Activated CD8-positive, alpha-beta memory T cell treated with anti-CD3 and anti-CD28 coated beads, Interleukin-2, amount 10 ng/mL, durations not matched to agents 7 days and 5 days (primary cell): Measurements from ENCODE around the gene WASL. TPM values are rescaled to one million over a fixed set of nuclear protein-coding genes. Genes with fewer than 3 reads are reported as not detected.
A peak's percentile ranks its signal among the peaks of the same experiment; 100 is the strongest.

Source experiments
- ATAC-seq: fragments of 150-1000 bp; cut with Tn5 transposase; one replicate; pipeline ENCODE4 v1.10.0; 2021; ENCODE audit warnings: moderate library complexity
- CTCF ChIA-PET: fragments of 350-600 bp; sonication (Branson Sonifier 250); formaldehyde crosslinking; loops from one replicate; lab custom pipeline; 2021; ENCODE audit warnings: antibody characterized with exemption; lab: Charles Lee
- DNase-seq: peaks from one replicate; pipeline ENCODE4 v3.0.0-alpha.2; 2020
- H3K27ac Mint-ChIP-seq: one replicate; pipeline ENCODE4 v1.8.0; 2021; ENCODE audit warnings: mild to moderate bottlenecking, mixed read lengths
- H3K27me3 Mint-ChIP-seq: one replicate; pipeline ENCODE4 v1.8.0; 2021; ENCODE audit warnings: mixed read lengths
- H3K36me3 Mint-ChIP-seq: one replicate; pipeline ENCODE4 v1.8.0; 2021; ENCODE audit warnings: mild to moderate bottlenecking, mixed read lengths
- H3K4me1 Mint-ChIP-seq: one replicate; pipeline ENCODE4 v1.8.0; 2021; ENCODE audit warnings: mixed read lengths
- H3K4me3 Mint-ChIP-seq: one replicate; pipeline ENCODE4 v1.8.0; 2021; ENCODE audit warnings: mild to moderate bottlenecking, moderate library complexity, mixed read lengths
- H3K9me3 Mint-ChIP-seq: one replicate; pipeline ENCODE4 v1.8.0; 2022; ENCODE audit warnings: low read depth, mixed read lengths
- total RNA-seq, 2 experiments: library from RNA; stranded (reverse); gene quantifications; one replicate each; pipeline ENCODE4 v1.2.3, GENCODE V29; 2021

The WASL gene
- total RNA-seq, 2 experiments from 2014 or later = 7.6 to 7.8 TPM

DNA sequence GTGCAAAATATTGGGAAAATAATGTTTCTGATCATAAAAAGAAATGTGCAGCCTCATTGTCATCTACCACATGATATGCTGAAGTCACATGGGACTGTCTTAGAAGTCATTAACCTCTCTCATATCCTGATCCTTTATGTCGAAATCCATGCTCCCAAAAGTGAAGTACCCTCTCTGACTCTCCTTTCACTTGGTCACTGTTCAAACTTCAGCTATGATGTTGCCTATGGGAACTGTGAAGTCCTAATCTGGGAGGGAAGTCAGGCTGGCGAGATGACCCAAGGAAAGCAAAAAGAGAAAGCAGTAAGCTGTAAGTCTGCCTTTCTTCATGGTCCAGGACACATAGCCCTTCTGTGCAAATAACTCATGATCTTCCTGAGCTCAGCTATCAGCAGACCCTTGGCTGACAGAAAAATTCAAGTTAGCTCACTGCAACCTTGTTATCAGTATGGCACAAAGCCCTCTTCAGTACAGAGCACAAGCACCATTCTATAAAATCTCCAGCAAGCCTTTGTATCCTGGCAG lies 29.5 kb downstream of the WASL start:
- peak; percentile 45 for ATAC-seq
- CTCF ChIA-PET = interaction anchor here (0.8 to 1.7 kb wide), 3 partner anchors 10 to 30 kb away, joined by 3 read pairs; partner anchors contain the start of gene WASL
- peak overlapping the region; percentile 48 for H3K4me3 Mint-ChIP-seq

DNA sequence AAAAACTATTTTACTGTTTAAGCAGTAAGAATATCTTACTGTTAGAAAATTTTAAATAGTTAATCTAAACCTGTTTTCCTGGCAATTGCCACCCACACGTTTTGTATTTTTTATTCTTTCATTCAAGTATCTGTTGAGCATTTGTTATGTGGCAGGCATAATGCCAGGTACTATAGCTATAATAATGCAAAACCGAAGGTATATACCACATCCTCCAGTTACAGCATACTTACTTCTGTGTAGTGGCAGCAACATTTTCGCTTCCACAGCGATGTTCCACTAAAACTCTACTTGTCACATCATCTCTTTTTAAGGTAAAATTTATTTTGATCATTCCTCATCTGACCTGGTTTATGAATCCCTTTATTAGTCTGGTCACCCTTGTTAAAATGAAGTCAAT lies 30.0 kb downstream of the WASL start:
- DNase-seq (no peak), ATAC-seq (peak; percentile 68)
- Mint-ChIP-seq H3K36me3 (peaks cover 12% of the 10 kb centered on the region), H3K27me3 (no peaks in the 10 kb centered on the region), H3K4me1 (peaks cover 34% of the 10 kb centered on the region), H3K4me3 (peak overlapping the region; percentile 48), H3K9me3 (no peaks in the 10 kb centered on the region), H3K27ac (peak overlapping the region; percentile 71)
- CTCF ChIA-PET = interaction anchor here (1.0 to 1.7 kb wide), 2 partner anchors 17 to 30 kb away, joined by 3 read pairs; partner anchors contain the start of gene WASL

More for the DNA sequence above, 29.5 kb downstream of the WASL start:
- Mint-ChIP-seq H3K4me1 (peaks cover 36% of the 10 kb centered on the region), H3K9me3 (no peaks in the 10 kb centered on the region), H3K27ac (peak overlapping the region; percentile 71), H3K27me3 (no peaks in the 10 kb centered on the region), H3K36me3 (peaks cover 11% of the 10 kb centered on the region)
- no peak for DNase-seq

DNA sequence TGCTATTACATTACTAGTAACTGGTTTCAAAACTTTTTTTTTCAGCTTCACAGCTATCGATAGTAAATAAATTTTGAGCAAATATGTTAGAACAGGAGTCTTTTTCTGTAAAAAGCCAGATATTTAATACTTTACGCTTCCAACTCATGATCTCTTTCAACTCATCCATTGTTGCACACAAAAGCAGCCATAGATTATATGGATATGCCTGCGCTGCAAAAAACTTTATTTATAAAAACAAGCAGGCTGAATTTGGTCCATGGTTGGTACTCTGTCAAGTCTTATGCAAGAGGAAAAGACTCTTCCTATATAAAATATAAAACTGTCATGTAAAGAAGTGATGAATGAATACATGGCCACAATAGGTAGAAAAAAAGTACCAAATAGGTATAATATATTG lies 31.1 kb downstream of the WASL start:
- H3K4me3 Mint-ChIP-seq = no peak overlapping the region
- peaks cover 42% of the 10 kb centered on the region for H3K4me1 Mint-ChIP-seq
- ATAC-seq (no peak), DNase-seq (no peak)
- H3K27me3 Mint-ChIP-seq = no peaks in the 10 kb centered on the region
- H3K27ac Mint-ChIP-seq = no peak overlapping the region
- peaks cover 14% of the 10 kb centered on the region for H3K36me3 Mint-ChIP-seq
- H3K9me3 Mint-ChIP-seq = no peaks in the 10 kb centered on the region
- CTCF ChIA-PET = interaction anchor here (1.1 to 1.9 kb wide), 3 partner anchors 9 to 27 kb away, joined by 3 to 8 read pairs (median 6); no protein-coding TSS in a partner anchor

DNA sequence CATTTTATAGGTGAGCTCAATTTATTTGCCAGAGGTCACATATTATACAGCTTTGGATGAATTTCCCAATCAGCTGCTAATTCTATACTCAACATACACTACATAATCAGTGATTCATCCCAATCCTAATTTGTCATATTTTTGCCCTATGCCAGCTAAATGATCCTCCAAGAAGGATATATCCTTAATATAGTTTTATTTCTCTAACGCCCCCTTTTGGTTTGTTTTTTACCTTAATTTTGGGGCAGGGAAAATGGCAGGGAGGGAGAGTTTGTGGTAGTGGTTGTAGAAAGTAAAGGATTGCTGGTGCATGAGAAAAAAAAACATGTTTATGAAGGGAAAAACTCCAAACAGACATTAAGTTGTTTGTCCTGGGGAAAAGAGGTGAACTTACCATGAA lies 31.9 kb downstream of the WASL start:
- Mint-ChIP-seq H3K36me3 (peaks cover 14% of the 10 kb centered on the region), H3K27ac (no peak overlapping the region), H3K9me3 (no peaks in the 10 kb centered on the region), H3K27me3 (no peaks in the 10 kb centered on the region), H3K4me3 (no peak overlapping the region), H3K4me1 (peaks cover 49% of the 10 kb centered on the region)
- DNase-seq = no peak
- ATAC-seq = no peak
- CTCF ChIA-PET = interaction anchor here (0.7 to 1.9 kb wide), 5 partner anchors 8 to 26 kb away, joined by 3 to 8 read pairs (median 5); no protein-coding TSS in a partner anchor

DNA sequence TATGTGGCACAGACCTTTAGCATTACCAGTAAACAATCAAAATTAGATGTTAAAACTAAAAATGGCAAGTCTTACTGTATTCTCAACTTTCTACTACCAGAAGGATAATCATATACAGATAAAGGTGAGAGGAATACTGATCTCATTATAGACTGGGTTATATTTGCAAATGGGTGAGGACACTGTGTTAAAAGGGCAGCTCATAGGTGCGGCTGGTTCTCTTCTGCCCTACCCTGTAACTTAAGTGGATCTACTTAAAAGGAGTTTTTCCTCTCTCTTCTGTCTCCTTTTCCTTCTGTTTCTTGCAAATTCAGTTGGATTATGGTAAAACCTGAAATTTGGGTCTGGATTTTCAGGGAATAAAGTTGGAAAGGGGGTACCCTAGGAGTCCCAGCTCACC lies 33.0 kb downstream of the WASL start:
- Mint-ChIP-seq H3K36me3 (peaks cover 12% of the 10 kb centered on the region), H3K4me3 (no peak overlapping the region), H3K27me3 (no peaks in the 10 kb centered on the region), H3K27ac (no peak overlapping the region), H3K4me1 (peaks cover 55% of the 10 kb centered on the region), H3K9me3 (no peaks in the 10 kb centered on the region)
- CTCF ChIA-PET = no interaction called here
- DNase-seq (no peak), ATAC-seq (no peak)

DNA sequence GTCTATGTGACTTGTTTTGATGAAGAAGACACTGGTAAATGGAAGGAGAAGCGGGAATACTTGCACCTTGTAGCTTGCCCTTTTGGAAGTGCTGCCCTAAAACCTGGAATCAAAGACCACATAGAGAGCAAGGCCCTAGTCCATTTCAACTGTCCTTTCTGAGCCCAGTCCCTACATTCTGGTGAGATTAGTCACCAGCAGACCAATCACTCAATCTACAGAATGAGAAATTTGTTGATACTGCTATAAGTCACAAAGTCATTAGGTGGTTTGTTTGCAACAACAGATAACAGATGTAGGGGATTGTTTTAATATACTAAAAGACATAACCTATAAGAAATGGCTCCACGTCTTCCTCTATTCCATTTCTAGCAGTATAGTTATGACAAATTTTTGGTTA lies 33.6 kb downstream of the WASL start:
- no peak overlapping the region for H3K4me3 Mint-ChIP-seq
- no peak overlapping the region for H3K27ac Mint-ChIP-seq
- DNase-seq = no peak
- CTCF ChIA-PET = no interaction called here
- H3K4me1 Mint-ChIP-seq = peaks cover 58% of the 10 kb centered on the region
- ATAC-seq = no peak
- H3K36me3 Mint-ChIP-seq = peaks cover 12% of the 10 kb centered on the region
- H3K27me3 Mint-ChIP-seq = no peaks in the 10 kb centered on the region
- no peaks in the 10 kb centered on the region for H3K9me3 Mint-ChIP-seq

DNA sequence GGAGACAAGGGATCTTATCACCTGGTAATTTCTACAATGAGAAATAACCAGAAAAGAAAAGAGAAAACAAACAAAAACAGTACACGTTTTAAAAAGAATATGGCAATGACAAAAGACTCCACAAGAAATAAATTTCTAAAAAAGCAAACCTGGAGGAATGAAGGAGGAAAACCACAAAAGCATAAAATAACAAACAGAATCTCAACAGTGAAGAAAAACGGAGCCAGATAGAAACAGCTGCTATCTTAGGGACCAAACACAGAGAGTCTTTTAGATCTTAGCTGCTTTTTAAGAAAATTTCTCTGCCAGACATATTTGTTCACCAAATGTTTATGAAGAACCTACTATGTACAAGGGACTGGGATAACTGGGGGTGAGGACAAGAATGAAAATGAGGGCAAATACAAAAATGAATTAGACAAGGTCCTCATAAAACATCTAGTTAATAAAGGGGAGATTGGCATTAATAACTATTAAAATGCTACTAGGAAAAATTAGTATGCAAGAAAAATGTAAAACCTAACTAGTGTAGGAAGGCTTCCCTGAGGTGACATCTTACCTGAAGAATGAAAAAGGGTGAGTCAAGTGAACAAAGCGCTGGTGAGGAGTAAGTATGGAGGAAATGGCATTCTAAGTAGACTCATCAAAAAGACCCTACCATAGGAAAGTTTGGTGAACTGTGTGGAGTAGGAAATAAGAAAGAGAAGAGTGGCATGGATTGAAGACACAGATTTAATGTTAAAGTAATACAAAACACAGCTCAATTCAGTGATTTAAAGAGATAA lies 34.3 kb downstream of the WASL start:
- CTCF ChIA-PET = interaction anchor here (1.0 kb wide), 1 partner anchor 11 kb away, joined by 3 read pairs; no protein-coding TSS in a partner anchor
- Mint-ChIP-seq H3K4me1 (peaks cover 56% of the 10 kb centered on the region), H3K9me3 (no peaks in the 10 kb centered on the region), H3K27me3 (no peaks in the 10 kb centered on the region), H3K27ac (no peak overlapping the region), H3K36me3 (peaks cover 12% of the 10 kb centered on the region), H3K4me3 (no peak overlapping the region)
- ATAC-seq = no peak
- DNase-seq = no peak

DNA sequence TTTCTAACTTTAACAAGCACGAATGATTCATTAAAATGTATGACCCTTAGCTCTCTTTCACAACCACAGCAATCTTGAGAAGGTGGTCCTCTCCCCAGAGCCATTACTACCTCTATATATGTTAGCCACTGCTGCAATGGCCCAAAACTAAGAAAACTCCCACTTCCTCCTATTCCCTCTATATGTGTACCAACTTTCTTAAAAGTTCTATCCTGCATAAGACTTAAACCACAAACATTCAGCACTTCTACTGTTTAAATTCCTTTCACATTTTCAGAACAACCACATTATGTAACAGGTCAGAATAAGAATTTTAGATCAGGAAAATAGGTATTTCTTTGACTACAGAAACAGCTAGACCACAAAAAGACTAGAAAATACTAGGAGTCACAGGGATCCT lies 36.2 kb downstream of the WASL start:
- ATAC-seq (no peak), DNase-seq (no peak)
- no peaks in the 10 kb centered on the region for H3K27me3 Mint-ChIP-seq
- H3K36me3 Mint-ChIP-seq = peaks cover 21% of the 10 kb centered on the region
- no peak overlapping the region for H3K4me3 Mint-ChIP-seq
- no peaks in the 10 kb centered on the region for H3K9me3 Mint-ChIP-seq
- CTCF ChIA-PET = interaction anchor here (1.4 kb wide), 1 partner anchor 11 kb away, joined by 6 read pairs; no protein-coding TSS in a partner anchor
- H3K4me1 Mint-ChIP-seq = peaks cover 52% of the 10 kb centered on the region
- no peak overlapping the region for H3K27ac Mint-ChIP-seq

DNA sequence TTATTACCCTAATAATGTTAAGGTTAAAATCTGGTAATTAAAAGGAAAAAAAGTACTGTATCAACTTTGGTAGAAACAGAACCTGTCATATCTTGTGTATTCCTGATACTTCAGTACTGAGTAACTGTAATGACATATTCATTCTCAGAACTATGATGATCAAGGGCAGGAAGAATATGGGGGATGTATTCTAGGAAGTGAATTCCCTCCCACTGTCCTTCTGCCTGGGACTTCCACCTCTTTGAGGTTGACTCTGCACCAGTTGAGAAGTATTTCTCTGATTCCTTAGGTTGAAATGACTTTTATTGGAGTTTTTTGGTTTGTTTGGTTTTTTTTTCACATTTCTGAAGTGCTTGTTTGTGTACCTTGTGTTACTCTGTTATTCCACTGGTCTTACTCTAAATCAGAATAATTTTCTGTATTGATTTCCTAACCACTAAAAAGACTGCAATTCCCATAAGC lies 36.9 kb downstream of the WASL start:
- CTCF ChIA-PET = interaction anchor here (1.4 kb wide), 1 partner anchor 10 kb away, joined by 6 read pairs; no protein-coding TSS in a partner anchor
- no peaks in the 10 kb centered on the region for H3K27me3 Mint-ChIP-seq
- ATAC-seq = peak; percentile 69
- DNase-seq = no peak
- peak overlapping the region; percentile 83 for H3K27ac Mint-ChIP-seq
- H3K36me3 Mint-ChIP-seq = peaks cover 22% of the 10 kb centered on the region
- H3K4me3 Mint-ChIP-seq = no peak overlapping the region
- peaks cover 52% of the 10 kb centered on the region for H3K4me1 Mint-ChIP-seq
- no peaks in the 10 kb centered on the region for H3K9me3 Mint-ChIP-seq

DNA sequence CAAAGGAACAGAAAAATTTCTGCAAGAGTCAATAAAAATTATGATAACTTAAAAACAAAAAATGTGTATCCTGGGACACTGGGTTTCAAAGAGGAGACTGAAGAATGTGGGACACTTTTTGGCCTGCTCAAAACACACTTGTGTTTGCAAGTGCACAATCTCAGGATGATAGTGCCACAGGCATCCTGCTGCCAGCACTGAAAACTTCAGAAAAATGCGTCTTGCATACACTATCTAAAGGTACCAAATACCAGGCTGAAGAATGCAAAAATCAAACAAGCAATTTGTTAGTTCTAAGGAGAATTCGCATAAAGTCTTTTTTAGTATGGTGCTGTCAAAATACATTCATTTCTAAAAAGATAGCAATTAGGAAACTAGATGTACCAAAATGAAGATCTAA lies 38.1 kb downstream of the WASL start:
- peaks cover 25% of the 10 kb centered on the region for H3K36me3 Mint-ChIP-seq
- no peak for DNase-seq
- no peaks in the 10 kb centered on the region for H3K9me3 Mint-ChIP-seq
- H3K4me1 Mint-ChIP-seq = peaks cover 52% of the 10 kb centered on the region
- H3K27ac Mint-ChIP-seq = peak overlapping the region; percentile 49
- CTCF ChIA-PET = interaction anchor here (1.1 kb wide), 1 partner anchor 216 kb away, joined by 3 read pairs; no protein-coding TSS in a partner anchor
- H3K27me3 Mint-ChIP-seq = no peaks in the 10 kb centered on the region
- peak; percentile 30 for ATAC-seq
- peak overlapping the region; percentile 22 for H3K4me3 Mint-ChIP-seq

DNA sequence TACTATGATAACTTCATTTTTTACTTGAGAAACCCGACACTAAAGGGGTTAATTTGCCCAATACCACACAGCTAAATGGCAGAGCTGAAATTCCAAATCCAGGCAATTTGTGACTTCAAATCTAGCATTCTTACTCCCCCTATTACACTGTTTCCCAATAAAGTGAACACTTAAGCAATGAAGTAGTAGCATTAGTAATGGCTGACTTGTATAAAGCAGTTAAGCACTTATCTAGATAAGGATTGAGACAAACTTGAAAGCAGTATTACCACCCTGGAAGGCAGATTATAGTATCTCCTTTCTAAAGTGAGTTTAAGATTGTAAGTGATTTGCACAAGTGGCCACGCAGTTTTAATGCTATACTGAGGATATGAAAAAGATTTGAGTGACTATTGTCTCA lies 39.3 kb downstream of the WASL start:
- no peak for ATAC-seq
- no peak overlapping the region for H3K27ac Mint-ChIP-seq
- CTCF ChIA-PET = interaction anchor here (0.6 to 1.5 kb wide), 3 partner anchors 8 to 215 kb away, joined by 3 read pairs; no protein-coding TSS in a partner anchor
- no peak for DNase-seq
- H3K4me3 Mint-ChIP-seq = no peak overlapping the region
- no peaks in the 10 kb centered on the region for H3K27me3 Mint-ChIP-seq
- H3K36me3 Mint-ChIP-seq = peaks cover 27% of the 10 kb centered on the region
- H3K9me3 Mint-ChIP-seq = no peaks in the 10 kb centered on the region
- H3K4me1 Mint-ChIP-seq = peaks cover 44% of the 10 kb centered on the region

DNA sequence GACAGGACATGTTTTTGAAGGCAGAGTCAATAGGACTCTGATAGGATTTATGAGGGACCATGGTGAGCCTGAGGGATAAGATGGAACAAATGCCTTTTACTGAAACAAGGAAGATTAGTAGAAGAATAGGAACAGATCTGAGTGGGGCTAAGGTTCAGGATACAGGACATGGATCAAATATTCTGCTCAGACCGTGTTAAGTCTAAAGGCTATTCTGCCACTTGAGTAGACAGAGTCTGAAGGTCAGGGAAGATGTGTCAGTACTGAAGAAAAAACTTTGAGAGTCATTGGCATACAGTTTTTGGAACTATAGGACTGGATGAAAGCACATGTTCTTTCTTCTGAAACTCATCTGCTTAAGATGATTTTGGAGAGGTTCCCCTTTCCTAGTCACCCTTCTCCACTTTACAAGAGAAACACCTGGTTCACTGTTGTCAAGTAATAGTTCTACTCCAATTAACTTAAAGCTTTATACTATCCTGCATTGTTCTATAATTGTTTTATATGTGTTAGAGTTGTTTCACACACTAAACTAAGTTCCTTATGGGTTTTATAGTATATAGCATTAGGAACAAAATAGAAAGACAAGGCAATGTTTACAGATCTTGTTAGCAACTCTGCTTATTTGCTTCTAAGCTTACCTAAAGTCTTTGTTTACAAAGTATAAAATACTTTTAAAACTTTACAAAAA lies 43.4 kb downstream of the WASL start:
- H3K4me3 Mint-ChIP-seq = no peak overlapping the region
- H3K9me3 Mint-ChIP-seq = no peaks in the 10 kb centered on the region
- CTCF ChIA-PET = interaction anchor here (1.2 kb wide), 2 partner anchors 11 to 14 kb away, joined by 3 to 5 read pairs; no protein-coding TSS in a partner anchor
- no peaks in the 10 kb centered on the region for H3K27me3 Mint-ChIP-seq
- H3K36me3 Mint-ChIP-seq = peaks cover 26% of the 10 kb centered on the region
- DNase-seq = no peak
- H3K27ac Mint-ChIP-seq = peak overlapping the region; percentile 3
- no peak for ATAC-seq
- peaks cover 11% of the 10 kb centered on the region for H3K4me1 Mint-ChIP-seq
